Hematopoietic multipotent progenitor cell treated with erythropoietin and hydrocortisone succinate and interleukin-3 and kit ligand, for 4 days (in vitro differentiated cells): ENCODE data around the gene HOXC5.

Experiments
- DNase-seq: peaks from one replicate; pipeline ENCODE4 v3.0.0-alpha.2; 2015

The HOXC5 gene

DNA sequence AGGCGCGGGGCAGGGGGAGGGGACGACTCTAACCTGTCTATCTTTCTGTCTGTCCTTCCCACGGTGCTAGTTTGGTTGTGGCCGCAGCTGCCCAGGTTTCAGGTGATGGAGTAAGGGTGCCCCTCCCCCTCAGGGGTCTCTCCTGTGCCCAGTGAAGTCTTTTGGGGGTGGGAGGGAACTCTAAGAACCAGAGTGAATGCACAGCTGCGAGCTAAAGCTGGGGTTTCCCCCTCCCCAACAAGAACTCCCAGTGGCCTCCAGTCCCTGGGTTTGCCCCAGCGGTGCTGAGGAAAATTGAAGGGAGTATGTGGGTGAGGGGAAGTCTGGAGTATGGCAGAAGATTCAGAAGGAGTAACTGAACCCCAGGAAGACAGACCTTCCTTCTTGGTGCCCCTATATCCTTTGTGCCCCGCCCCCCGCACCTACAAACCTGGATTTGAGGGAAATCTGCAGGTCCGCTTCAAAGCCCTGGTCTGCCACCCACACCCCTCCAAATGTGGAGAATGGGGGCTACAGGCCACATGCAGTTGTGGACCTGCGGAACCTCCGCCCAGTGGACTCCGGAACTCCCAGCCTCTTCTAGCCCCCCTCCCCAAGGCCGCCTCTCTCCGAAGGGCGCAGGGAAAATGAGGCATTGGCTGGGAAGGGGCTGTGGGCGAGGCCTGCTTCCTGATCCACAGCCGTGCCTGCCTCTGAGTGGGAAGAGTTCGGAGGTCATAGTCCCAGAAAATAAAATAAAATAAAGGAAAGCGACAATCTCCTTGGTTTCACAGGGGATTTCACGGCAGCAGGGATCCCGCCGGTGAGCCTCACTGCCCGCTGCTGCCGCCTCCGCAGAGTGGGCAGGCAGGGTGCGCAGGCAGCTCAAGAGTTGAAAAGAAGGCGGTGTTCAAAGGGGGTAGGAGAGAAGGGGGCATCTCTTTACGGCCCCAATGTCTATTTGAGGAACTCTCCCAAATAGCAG lies 36.3 kb upstream of the HOXC5 start:
- no peak for DNase-seq

DNA sequence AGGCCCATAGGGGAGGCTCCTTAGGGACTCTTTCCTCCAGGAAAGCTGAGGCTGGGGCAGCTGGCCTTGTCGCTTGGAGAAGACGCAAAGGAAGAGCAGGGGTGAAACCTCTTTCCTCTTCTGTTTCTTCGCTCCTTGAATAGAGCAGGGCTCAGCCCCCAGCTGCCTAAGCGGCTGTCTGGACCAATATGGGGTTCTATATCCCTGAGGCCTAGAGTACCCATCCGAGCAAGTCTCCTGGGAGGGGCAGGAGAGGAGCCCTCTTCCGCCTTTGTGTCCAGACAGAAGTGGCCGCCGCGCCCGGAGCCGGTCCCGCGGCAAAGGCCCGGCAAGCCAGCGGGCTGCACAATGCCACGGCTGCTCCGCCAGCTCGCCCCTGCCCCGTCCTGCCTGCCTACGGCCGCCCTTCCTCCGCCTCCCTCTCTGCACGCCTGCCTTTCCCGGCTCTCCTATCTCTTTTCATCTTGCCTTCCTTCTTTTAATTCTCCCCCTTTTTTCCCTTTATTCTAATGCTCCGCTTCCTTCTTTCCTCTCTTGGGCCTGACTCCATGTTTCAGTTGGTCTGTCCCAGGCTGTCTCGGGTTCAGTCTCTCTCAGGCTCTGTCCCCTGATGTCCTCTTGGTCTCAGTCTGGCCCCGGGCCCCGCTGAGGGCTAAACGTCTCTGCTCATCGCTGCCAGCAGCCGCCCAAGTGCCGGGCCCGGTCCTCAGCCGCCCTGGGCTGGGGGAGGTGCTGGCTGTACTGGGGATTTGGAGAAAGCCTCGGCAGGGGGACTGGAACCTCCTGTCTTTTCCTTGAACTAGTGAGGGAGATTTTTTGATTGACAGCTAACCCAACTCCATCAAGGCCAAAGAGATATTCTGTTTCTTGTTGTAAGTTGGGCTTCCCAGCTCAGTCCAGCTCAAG lies 35.4 kb upstream of the HOXC5 start:
- DNase-seq = no peak

DNA sequence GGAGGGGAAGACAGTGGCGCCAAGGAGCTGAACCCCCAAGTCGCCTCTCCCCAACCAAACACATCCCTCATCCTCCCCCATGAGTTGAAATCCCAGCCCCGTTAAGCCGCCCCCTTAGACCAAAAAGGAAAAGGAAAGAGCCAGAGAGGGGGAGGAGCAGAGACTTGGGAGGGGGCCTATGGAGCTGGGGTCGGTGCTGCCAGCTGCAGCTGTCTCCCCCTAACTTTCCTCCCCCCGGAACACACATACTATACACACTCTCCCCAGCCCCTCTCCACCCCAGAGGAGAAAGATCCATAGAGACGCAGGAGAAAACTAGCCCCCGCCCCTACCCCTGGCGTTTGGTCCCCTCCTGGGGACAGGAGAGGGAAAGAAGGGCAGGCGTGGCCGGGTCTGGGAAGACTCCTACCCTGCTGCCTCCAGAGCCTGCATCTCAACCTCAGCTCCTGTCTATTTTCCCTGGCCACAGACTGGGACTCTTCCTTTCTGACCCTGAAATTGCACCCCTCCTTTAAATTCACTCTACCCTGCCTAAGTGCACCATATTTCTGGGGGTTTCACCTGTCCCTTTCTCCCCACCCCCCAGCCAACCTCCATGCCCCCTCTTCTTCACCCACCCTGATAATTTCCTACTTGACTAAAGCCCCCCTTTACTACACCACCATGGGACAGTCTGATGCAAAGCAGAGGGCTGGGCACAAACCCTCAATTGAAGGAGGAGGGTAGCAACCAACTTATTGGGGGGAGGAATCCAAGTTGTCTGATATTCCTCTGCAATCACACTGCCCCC lies 34.5 kb upstream of the HOXC5 start:
- DNase-seq = no peak

DNA sequence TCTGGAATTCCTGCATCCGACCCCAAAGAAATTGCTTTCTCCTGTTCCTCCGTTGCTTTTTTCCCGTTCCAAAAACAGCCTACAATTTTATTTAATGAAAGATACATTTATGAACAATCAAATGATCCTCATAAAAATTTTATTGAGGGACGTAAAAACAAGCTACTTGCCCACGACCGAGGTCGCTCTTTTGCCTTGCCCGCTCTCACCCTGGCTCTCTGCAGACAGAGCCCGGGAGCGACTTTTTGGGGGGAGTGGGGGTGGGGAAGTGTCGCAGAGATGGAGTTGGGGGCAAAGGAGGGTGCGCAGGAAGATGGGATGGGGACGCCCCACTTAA lies 34.0 kb upstream of the HOXC5 start:
- DNase-seq = no peak

DNA sequence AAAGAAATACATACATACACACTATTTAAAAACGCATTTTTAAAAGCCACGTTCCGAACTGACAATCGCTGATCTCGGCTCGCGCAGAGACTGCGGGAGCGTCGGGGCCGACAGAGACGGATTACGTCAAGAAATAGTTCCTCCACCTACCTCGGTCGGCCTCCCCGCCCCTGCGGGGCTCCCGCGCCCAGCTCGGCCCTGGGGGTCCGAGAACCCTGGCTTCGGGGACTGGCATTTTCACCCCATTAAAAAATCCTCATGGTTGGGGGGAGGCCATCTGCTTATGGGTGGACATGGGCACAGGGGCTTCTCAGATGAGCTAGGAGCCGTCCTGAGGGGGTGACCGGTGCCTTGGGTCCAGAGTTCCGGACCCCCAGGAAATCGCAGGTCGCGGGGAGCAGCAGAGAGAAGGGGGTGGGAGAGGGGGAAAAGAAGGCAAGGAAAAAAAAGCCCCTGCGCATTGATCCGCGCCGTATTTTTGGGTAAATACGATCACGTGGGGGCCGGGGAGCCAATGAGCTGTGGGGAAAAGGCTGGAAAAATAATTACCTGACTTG lies 33.2 kb upstream of the HOXC5 start:
- DNase-seq = no peak

DNA sequence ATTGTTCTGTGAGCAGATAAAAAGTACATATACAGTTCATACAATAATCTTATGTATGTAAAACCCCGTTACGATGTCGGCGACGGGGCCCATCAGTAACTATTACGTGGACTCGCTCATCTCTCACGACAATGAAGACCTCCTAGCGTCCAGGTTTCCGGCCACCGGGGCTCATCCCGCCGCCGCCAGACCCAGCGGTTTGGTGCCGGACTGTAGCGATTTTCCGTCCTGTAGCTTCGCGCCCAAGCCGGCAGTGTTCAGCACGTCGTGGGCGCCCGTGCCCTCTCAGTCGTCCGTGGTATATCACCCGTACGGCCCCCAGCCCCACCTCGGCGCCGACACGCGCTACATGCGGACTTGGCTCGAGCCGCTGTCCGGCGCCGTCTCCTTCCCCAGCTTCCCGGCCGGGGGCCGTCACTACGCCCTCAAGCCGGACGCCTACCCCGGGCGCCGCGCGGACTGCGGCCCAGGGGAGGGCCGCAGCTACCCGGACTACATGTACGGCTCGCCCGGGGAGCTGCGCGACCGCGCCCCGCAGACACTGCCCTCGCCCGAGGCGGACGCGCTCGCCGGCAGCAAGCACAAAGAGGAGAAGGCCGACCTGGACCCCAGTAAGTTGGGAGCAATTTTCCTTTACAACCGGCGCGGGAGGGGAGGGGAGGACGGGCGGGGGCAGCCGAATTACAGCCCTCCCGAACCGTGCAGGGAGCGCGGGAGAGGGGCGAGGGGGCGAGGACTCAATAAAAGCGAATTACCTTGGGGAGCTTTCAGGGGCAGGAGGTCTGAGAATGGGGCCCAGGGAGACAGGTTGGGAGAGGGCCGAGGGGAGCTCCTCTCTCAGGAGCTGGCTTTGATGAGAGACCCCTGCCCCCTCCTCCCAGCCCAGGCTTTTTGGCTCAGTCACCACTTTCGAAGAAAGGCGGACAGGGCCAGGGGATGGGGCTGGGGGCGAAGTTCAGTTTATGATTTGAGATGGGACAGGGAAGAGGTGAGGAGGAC lies 32.4 kb upstream of the HOXC5 start, which contains the start of gene HOXC9:
Gene HOXC9, plus strand, starts transcription at position 46 of the 999 bp plus-strand sequence. Its CDS starts 28 bp downstream, at position 74.
- no peak for DNase-seq

DNA sequence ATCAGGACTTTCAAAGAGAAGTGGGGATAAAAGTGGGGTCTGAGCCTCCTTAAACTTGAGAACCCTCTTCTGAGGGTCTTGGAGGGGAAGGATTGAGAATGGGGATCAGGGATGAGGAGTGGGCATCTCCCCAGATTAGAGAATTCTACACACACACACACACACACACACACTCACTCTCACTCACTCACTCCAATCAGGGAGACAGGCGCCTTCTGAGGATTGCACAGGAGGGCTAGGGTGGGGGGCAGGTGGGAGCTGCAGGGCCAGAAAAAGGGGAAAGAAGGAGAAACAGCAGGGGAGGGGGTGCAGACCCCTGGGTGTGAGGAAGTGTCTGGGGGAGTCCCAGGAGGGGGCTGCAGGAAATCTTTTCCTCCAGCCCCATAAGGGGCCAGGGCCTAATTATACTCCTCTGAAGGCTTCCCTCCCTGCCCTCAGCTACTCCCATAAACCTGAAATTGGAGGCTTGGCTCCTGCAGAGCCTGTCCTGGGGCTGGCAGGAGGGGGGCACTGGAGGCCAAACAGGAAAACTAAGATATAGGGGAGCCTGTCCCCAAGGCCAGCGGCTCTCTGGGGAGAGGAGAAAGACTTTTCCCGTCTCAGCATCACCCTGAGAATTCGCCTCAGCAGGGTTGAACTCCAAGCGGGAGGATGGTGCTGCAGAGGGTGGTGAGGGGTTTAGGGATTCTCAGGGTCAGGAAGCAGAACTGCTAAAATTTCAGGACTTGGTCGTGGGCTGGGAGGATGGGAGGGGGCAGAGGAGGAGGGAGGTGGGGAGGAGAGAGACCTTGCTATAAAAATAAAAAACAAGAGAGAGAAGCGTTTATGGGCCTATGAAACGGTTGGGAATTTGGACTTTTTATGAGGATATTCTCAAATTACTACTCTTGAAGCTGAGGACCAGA lies 31.3 kb upstream of the HOXC5 start:
- DNase-seq = no peak

DNA sequence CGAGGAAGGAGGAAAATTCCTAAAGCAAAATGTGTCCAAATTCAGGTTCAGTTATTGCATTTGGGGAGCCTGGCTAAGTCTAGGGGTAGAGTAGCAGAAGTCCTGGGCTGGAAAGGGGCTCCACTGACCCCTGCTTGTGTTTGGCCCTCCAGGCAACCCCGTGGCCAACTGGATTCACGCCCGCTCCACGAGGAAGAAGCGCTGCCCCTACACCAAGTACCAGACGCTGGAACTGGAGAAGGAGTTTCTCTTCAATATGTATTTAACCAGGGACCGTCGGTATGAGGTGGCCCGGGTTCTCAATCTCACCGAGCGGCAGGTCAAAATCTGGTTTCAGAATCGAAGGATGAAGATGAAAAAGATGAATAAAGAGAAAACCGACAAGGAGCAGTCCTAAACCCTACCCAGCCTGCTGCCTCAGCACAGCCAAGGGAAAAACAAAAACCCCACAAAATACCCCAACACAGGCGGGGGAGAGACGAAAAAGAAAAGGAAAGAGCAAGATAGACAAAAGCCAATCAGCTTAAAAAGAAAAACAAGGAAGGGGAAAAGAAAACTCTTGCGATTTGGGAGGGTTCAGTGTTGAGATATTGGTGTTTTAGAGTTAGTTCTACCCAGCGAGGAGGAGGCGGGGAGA lies 30.5 kb upstream of the HOXC5 start:
- no peak for DNase-seq

DNA sequence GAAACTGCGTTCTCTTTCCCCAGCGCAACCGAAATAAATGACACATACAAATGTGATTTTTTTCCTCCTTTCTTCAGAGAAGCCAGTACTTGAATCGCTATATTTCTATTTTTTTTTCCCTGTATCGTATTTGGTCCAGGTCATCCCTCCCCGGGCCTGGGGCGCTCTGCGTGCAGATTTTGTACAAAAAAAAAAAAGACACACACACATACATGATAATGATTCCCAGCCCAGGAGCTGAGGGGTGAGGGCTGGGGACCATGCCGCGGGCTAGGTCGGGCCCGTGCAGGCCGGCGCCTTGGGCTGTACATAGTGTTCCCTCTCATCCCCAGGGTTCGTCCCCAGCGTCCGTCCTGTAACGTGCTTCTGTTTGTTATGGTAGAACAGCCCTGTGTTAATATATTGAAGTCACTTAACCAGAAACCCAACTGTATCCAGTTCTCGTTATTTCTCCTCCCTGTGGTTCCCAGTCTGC lies 29.9 kb upstream of the HOXC5 start:
- DNase-seq = no peak

DNA sequence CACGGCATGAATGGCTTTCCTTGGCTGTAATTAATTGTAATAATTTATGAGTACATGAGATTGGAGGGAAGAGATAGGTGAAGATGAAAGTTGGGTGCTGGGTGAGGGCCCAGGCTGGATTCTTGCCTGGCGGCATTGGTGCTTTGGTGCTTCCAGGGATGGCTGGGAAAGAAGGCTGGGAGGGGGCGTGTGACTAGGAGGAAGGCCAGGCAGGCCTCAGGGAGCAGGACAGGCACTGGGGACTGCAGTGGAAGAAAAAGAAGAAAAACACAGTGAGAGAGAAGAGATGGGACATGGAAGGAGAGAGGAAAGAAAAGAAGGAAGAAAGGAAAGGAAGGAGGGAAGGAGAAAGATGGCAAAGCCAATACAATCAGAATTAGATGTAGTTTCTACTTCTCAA lies 29.2 kb upstream of the HOXC5 start:
- DNase-seq = no peak

DNA sequence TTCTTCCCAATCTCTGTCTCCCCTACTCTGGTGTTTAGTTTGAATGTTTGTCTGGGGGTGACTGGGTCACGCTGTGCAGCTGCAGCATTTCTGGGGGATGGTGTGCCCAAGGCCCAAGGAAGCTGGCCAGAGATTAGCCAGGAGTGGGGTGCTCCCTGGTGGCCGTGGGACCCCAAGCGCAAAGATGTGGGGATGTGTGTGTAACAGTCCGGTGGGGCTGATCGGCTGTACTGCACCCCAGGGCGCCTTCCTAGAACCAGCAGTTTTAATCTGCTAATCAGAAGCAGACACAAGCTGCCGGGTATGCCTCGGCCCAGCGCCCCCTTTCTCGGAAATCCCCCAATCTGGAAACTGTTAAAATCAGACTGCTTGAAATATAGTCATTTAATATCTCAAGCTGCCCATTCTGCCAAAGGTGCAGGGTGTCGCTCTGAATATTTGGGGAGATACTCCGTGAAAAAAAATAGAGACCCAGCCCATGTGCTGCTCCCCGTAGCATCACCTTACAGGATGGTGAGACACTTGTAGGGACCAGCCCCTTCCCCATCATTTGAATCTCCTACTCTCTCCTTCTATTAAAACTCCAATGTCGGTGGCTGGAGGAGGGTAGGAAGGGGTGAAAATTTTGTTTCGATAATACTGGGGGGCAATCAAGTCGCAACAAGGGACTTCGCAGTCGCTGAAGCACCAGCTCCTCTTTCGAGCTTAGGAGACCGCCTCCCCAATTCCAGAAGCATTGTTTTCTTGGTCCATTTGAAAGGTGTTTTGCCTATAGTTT lies 28.6 kb upstream of the HOXC5 start:
- no peak for DNase-seq

DNA sequence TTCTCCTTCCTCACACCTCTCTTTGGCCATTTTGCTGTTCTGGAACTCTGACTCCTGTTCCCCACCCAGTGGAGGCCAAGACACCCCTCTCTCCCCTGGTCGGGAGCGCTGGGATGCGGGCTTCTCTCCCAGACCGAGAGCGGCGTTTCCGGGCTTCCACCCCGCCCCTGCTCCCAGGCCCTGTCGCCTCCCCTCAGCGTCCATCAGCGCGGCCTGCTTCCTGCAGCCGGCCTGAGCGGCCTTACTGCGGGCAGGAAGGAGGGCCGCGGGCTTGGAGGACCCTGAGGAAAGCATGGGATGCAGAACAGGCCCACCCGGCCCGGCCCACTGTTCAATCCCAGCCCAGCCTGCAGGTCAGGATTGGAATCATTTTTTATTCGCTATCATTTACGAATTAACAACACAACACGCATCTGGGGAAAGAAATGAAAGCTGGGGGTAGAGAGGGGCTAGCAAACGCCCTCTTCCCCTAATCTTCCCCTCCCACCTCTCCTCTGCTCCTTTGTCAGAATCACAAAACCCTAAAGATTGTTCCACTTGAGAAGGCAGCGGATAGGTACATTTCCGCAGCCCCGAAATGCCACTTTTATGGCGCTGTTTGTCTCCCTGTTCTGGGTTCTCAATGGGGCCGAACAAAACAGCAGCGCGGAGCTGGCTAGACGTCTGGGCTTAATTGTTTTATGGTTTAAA lies 27.9 kb upstream of the HOXC5 start:
- DNase-seq = no peak

DNA sequence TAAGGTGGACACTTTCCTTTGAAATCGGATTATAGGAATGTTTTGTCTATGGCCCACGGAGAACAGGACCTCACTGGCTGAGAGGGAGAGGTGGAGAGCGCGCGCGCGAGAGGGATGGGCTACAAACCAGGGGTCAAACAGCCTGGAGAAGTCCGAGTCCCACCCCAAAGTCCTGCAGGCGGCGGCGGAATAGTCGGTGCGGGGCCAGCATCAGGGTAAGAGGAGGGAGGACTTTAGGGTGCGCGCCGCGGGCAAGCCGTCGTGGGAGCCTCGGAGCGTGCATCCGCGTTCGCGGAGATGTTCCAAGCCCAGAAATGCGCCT lies 27.4 kb upstream of the HOXC5 start:
- DNase-seq = no peak

DNA sequence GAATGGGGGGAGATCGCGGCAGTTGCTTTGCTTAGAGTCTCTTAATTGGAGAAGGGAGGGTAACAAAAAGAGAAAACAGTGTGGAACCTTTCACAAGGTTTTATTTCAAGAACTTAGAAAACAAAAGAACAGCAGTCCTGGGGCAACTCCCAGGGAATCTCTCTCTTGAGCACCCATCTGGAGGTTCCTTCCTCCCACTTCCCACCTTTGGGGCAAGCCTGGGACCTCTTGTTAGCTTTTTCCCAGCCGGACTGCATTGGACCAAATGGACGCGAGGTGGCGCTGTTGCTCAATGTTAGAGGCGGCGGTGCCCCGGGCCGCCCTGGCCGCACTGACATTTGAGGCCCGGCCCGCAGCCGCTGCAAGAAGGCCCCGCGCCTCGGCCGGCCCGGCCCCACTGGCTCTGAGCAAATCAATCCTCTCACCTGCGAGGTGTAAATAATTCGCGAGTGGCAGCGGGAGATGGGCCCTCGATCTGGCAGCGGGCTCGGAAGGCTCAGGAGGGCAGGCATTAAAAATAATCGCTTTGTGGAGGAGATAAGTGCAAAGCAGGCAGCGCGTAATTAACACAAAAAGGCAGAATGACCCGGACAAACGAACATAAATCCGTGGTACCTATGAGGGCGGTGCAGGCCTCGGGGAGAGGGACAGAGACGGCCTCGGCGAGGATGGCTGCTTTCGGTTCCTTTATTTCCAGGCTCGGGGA lies 26.8 kb upstream of the HOXC5 start:
- peak; percentile 87 for DNase-seq

DNA sequence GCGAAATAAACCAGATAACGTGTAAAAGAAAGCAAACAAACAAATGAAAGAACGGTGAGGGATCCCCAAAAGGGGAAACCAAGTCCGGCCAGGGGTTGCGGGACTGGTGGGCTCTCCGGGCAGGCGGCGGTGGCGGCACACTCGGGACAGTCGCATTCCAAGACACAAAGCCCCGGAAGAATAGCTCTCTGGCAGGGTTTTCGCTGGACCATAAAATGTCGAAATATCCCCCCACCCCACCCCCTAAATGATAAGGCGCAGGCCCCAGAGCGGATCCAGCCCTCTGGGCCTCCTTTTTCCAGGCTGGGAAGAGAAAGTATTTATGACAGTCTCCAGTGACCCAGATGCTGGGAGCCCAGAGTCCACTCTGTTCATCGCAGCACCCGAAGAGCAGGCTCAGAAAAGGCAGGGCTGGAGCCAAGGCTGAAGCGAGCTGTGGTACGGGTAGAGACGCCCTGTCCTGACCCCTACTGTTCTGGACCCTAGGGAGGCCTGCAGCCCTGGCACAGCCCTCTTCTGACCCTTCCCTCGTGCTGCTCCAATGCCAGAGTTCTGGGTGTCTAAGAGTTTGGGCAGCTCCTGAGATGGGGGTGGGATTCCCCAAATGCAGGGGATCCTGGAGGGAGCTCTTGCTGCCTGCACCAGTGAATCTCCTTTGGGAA lies 26.2 kb upstream of the HOXC5 start:
- no peak for DNase-seq

DNA sequence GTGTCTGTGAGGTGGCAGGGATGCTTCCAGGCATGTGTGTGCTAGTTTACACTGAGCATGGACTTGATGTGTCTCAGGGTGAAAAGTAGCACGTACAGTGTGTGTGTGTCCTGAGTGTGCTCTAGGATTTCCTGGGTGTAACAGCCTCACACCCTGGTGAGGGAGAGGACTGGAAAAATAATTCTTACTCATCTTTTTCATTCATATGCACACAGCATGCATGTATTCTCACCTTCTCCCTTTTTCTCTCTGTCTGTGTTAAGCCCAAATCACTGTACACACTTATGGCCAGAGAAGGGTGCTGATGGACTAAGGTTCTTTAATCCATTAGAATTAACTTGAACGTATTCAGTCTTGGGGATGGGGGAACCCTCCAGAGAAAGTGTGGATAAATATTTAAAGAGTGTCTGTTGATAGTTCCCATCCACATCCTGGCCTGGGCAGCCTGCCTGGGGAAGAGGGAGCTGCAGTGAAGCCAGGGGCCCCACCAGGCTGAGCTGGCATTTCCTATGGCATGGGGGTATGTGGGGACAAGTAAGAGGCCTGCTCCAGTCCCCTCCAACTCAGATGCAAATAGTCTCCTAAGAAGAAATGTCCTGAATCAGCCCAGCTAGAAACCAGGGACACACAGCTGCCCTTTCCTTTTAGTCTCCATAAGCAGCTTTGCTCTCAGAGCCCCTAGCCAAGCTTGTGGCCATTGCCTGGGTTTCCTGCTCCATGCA lies 25.2 kb upstream of the HOXC5 start:
- DNase-seq = no peak

DNA sequence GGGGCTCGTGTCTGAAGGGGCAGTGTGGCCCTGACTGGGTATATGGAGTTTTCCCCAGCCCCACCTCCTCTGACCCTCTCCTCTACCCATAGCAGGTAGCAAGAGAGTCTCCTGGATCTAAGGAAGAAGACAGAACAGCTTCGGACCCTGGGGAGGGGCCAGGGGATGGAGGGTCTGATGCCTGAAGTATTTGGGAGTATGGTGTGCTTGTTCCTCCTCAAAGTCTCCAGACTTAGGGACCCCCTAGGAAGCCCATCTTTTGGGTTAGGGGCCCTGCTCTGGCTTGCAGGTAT lies 24.6 kb upstream of the HOXC5 start:
- DNase-seq = no peak
